Natural killer cell (primary cell): ENCODE measurements around the gene MESP1. TPM values are rescaled to one million over a fixed set of nuclear protein-coding genes. Genes with fewer than 3 reads are reported as not detected.

Source experiments
- ATAC-seq, 3 donors: fragments of 150-1000 bp in 2 of 3; fragments of 200-7000 bp in 1 of 3; cut with Tn5 transposase; 1 replicate in 1 of 3; 2 replicates in 2 of 3; pipeline ENCODE4 v1.10.0; 2021; ENCODE audit warnings: mild to moderate bottlenecking in 2 of 3, moderate library complexity in 2 of 3
- DNase-seq, 2 donors: peaks; one replicate each; pipeline versions ENCODE4 v3.0.0 to v3.0.0-alpha.2; 2013 to 2021; ENCODE audit warnings: mixed read lengths in 1 of 2
- H3K27ac ChIP-seq: one replicate; pipeline ENCODE4 v1.5.1; 2013; ENCODE audit warnings: mild to moderate bottlenecking, low read length
- H3K27me3 ChIP-seq: one replicate; pipeline ENCODE4 v1.6.1; 2013; ENCODE audit warnings: low read length; ENCODE audit not compliant: control insufficient read depth, insufficient read depth
- H3K36me3 ChIP-seq: one replicate; pipeline ENCODE4 v1.6.1; 2013; ENCODE audit warnings: low read length; ENCODE audit not compliant: control insufficient read depth, insufficient read depth
- H3K4me1 ChIP-seq: one replicate; pipeline ENCODE4 v1.6.1; 2013; ENCODE audit warnings: low read length; ENCODE audit not compliant: control insufficient read depth, insufficient read depth
- H3K4me3 ChIP-seq: one replicate; pipeline ENCODE4 v1.5.1; 2013; ENCODE audit warnings: low read length
- H3K9me3 ChIP-seq: one replicate; pipeline ENCODE4 v1.6.1; 2013; ENCODE audit warnings: low read length; ENCODE audit not compliant: control insufficient read depth, insufficient read depth
- H3K27ac Mint-ChIP-seq, 2 donors: one replicate each; pipeline ENCODE4 v1.8.0; 2022; ENCODE audit warnings: mild to moderate bottlenecking in 2 of 2, mixed read lengths in 2 of 2, moderate library complexity in 1 of 2
- H3K27me3 Mint-ChIP-seq, 2 donors: one replicate each; pipeline ENCODE4 v1.8.0; 2022; ENCODE audit warnings: low read depth in 2 of 2, mixed read lengths in 2 of 2
- H3K36me3 Mint-ChIP-seq: one replicate; pipeline ENCODE4 v1.8.0; 2022; ENCODE audit warnings: mixed read lengths
- H3K4me1 Mint-ChIP-seq, 2 donors: one replicate each; pipeline ENCODE4 v1.8.0; 2022; ENCODE audit warnings: mixed read lengths in 2 of 2
- H3K4me3 Mint-ChIP-seq: one replicate; pipeline ENCODE4 v1.8.0; 2022; ENCODE audit warnings: mild to moderate bottlenecking, moderate library complexity, mixed read lengths
- H3K9me3 Mint-ChIP-seq, 2 donors: one replicate each; pipeline ENCODE4 v1.8.0; 2022; ENCODE audit warnings: mixed read lengths in 2 of 2
- WGBS: methylation state at CpG from one replicate; pipeline ENCODE4 v1.1.7; 2013; ENCODE audit warnings: missing lambda C conversion rate; ENCODE audit not compliant: insufficient coverage; 5-methylcytosine and 5-hydroxymethylcytosine counted together
- intact Hi-C: fragments of 100-400 bp; cut with micrococcal nuclease; formaldehyde crosslinking; loops from one replicate; pipeline ENCODE4 v1.14.2; 2022
- total RNA-seq, 4 donors: library from RNA; stranded (reverse); fragments of 120-200 nt in 1 of 4; gene quantifications; one replicate each; pipeline versions ENCODE4 v1.2.3 to v1.2.4, GENCODE V29; 2013 to 2022
- TF ChIP-seq, protein P1 (sequence below): fragments of 200-600 bp; IDR thresholded peaks from one replicate; pipeline ENCODE4 v1.8.0; 2022; ENCODE audit warnings: antibody characterized with exemption

The MESP1 gene, protein sequence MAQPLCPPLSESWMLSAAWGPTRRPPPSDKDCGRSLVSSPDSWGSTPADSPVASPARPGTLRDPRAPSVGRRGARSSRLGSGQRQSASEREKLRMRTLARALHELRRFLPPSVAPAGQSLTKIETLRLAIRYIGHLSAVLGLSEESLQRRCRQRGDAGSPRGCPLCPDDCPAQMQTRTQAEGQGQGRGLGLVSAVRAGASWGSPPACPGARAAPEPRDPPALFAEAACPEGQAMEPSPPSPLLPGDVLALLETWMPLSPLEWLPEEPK
- total RNA-seq = 1 to 10 TPM in 2 of 3 donors, under 1 TPM in 1; 0.45 to 2.9 (median 2.5) TPM
- total RNA-seq (2013) = 0.72 TPM

DNA sequence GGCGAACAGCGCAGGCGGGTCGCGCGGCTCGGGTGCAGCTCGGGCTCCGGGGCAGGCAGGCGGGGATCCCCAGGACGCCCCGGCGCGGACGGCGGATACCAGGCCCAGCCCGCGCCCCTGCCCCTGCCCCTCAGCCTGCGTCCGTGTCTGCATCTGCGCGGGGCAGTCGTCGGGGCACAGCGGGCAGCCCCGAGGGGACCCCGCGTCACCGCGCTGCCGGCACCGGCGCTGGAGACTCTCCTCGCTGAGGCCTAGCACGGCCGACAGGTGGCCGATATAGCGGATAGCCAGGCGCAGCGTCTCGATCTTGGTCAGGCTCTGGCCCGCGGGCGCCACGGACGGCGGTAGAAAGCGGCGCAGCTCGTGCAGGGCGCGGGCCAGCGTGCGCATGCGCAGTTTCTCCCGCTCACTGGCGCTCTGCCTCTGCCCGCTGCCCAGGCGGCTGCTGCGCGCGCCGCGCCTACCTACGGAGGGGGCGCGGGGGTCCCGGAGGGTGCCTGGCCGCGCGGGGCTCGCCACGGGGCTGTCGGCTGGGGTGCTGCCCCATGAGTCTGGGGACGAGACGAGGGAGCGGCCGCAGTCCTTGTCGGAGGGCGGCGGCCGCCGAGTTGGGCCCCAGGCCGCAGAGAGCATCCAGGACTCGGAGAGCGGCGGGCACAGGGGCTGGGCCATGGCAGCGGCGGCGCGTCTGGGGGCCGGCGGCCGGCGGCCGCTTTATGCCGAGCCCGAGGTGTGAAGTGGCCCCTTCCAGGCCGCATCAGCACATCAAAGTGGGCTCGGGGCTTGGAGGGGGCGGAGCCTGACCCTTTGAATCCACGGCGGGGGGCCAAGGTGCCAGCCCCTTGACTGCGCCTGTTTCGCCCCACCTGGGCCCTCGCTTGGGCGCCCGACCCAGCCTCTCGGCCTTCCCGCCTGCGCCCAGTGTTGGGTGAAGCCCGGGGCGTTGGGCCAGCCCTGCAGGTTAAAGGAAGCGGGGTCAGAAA, at the start of gene MESP1:
Gene MESP1 (minus strand): TSS at position 690 of the 983 bp plus-strand sequence. CDS start 18 bp downstream, at position 672.
- Mint-ChIP-seq H3K4me1 (peaks cover 0 to 4% of the 10 kb centered on the region in 2 donors), H3K9me3 (no peaks in the 10 kb centered on the region), H3K27ac (peak within 1 kb of the TSS in 1 of 2 donors; percentile 58), H3K27me3 (peaks cover 0 to 7% of the 10 kb centered on the region in 2 donors), H3K4me3 (peak within 1 kb of the TSS; percentile 85), H3K36me3 (no peaks in the 10 kb centered on the region)
- no peaks in the 10 kb centered on the region for H3K9me3 ChIP-seq
- no peaks in the 10 kb centered on the region for H3K36me3 ChIP-seq
- intact Hi-C loops = loop anchor here (1.0 kb wide), 1 partner anchor 11 kb away; no protein-coding TSS in a partner anchor
- TF ChIP-seq, protein P1, sequence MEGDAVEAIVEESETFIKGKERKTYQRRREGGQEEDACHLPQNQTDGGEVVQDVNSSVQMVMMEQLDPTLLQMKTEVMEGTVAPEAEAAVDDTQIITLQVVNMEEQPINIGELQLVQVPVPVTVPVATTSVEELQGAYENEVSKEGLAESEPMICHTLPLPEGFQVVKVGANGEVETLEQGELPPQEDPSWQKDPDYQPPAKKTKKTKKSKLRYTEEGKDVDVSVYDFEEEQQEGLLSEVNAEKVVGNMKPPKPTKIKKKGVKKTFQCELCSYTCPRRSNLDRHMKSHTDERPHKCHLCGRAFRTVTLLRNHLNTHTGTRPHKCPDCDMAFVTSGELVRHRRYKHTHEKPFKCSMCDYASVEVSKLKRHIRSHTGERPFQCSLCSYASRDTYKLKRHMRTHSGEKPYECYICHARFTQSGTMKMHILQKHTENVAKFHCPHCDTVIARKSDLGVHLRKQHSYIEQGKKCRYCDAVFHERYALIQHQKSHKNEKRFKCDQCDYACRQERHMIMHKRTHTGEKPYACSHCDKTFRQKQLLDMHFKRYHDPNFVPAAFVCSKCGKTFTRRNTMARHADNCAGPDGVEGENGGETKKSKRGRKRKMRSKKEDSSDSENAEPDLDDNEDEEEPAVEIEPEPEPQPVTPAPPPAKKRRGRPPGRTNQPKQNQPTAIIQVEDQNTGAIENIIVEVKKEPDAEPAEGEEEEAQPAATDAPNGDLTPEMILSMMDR = peak; percentile 75
- WGBS = 3% methylated on average over 114 of the region's 114 CpGs
- DNase-seq (peak; percentile 85 to 93), ATAC-seq (peak; percentile 92 to 94 (median 93))
- peaks cover 2% of the 10 kb centered on the region for H3K27me3 ChIP-seq
- peaks cover 17% of the 10 kb centered on the region for H3K4me1 ChIP-seq
- peak within 1 kb of the TSS; percentile 50 for H3K4me3 ChIP-seq
- H3K27ac ChIP-seq = no peak within 1 kb of the TSS

DNA sequence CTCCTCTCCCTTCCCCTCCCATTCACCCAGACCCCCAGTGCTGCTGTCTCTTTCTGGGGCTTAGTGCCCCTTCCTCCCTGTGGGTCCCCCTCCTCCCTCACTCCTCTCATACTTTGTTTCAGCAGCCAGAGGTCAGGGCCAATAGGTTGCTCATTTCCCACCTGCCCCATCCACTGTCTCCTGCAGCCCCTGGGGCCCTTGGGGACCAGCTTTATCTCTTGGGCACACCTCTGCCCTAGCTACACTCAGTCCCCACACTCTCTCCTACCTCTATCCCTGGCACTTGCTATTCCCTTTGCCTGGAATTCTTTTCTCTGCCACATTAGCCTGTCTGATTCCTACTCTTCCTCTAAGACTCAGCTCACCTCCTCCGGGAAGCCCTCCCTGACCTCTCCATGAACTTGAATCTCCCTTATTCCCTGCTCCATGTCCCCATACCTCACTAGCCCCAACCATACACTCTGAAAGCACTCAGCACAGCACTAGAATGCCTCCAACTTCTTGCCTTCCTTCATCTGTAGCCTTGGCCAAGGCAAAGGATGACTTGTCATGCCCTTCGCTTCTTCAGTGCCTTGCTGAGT, 49.0 kb upstream of the MESP1 start:
- DNase-seq = no peak
- Histone ChIP-seq H3K4me1 (no peaks in the 10 kb centered on the region), H3K27me3 (no peaks in the 10 kb centered on the region), H3K27ac (no peak overlapping the region), H3K4me3 (no peak overlapping the region), H3K9me3 (no peaks in the 10 kb centered on the region), H3K36me3 (no peaks in the 10 kb centered on the region)
- intact Hi-C loops = no loop called here
- H3K4me3 Mint-ChIP-seq = no peak overlapping the region
- H3K4me1 Mint-ChIP-seq = peaks cover 0 to 6% of the 10 kb centered on the region in 2 donors
- H3K36me3 Mint-ChIP-seq = no peaks in the 10 kb centered on the region
- H3K27ac Mint-ChIP-seq = no peak overlapping the region
- TF ChIP-seq, protein P1 = no peak
- H3K27me3 Mint-ChIP-seq = peaks cover 4 to 10% of the 10 kb centered on the region in 2 donors
- 93% methylated on average over 2 of the region's 2 CpGs for WGBS
- no peak for ATAC-seq
- no peaks in the 10 kb centered on the region for H3K9me3 Mint-ChIP-seq

DNA sequence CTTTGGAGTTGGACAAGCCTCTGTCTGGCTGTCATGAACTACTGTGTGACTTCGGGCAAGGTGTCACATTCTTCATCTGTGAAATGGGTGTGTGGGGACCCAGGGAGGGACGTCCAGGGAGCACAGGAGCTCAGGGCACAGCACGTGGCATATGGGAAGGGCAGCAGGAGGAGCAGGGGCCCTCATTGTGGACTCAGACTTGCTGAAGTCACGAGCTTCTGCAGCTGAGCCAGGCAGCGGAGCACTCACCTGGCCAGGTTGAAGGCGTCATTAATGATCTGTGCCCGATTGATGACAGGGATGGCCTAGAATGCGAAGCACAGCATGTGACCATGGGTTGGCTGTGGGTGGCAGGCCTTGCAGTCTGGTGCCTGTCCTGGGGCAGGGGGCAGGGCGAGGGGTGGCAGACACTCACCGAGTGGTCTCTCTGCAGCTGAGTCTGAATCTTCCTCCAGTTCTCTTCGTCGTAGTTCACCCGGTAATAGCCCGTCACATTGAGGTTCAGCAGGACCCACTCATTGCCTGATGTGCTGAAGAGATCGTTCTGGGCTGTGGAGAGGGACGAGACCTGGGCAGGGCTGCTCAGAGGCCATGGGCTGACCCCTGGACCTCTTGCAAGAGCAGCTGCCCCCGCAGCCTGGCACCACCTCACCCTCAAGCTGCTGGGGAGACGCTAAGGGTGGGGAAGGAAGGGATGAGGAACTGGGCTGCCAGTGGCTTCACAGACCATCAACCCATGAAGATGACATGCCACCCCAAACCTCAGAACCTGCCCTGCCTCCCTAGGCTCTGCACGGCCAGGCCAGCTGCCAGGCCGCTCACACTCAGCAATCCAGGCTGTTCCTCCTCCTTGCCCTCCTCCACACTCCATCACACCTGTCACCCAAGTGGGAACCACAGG, 48.2 kb upstream of the MESP1 start:
- H3K27me3 Mint-ChIP-seq = peaks cover 7 to 10% of the 10 kb centered on the region in 2 donors
- no peak overlapping the region for H3K27ac Mint-ChIP-seq
- no peak for DNase-seq
- 81% methylated on average over 20 of the region's 20 CpGs for WGBS
- Histone ChIP-seq H3K4me1 (no peaks in the 10 kb centered on the region), H3K27ac (no peak overlapping the region), H3K36me3 (no peaks in the 10 kb centered on the region), H3K9me3 (no peaks in the 10 kb centered on the region), H3K27me3 (no peaks in the 10 kb centered on the region), H3K4me3 (no peak overlapping the region)
- intact Hi-C loops = no loop called here
- no peaks in the 10 kb centered on the region for H3K9me3 Mint-ChIP-seq
- H3K4me1 Mint-ChIP-seq = peaks cover 0 to 6% of the 10 kb centered on the region in 2 donors
- TF ChIP-seq, protein P1 = no peak
- H3K36me3 Mint-ChIP-seq = no peaks in the 10 kb centered on the region
- no peak overlapping the region for H3K4me3 Mint-ChIP-seq
- ATAC-seq = no peak
